ENCODE results near the gene RFXANK.
"Not testable (repeated sequence)": the region's sequence is repeated elsewhere in the genome, so short reads cannot be mapped to it uniquely, and the experiment has no call there.

Gene RFXANK

GRCh38 chr19:19206938-19207337 is 14.9 kb downstream of the RFXANK start:
- no peak for DNase-seq (ENCODE audit: low read depth)

GRCh38 chr19:19207637-19208572 is 15.8 kb downstream of the RFXANK start:
- DNase-seq (ENCODE audit: low read depth) = no peak

GRCh38 chr19:19209372-19209771 is 17.3 kb downstream of the RFXANK start:
- no peak for DNase-seq (ENCODE audit: low read depth)

- DNase-seq (ENCODE audit: low read depth) = no peak
Observed at GRCh38 chr19:19211499-19212420, 19.7 kb downstream of the RFXANK start, which contains the start of gene NCAN. Gene NCAN, plus strand, starts transcription at chr19:19211958. Its CDS starts 4,996 bp downstream, at chr19:19216954.

GRCh38 chr19:19212916-19213315 is 20.9 kb downstream of the RFXANK start:
- no peak for DNase-seq (ENCODE audit: low read depth)

GRCh38 chr19:19213426-19214158 is 21.5 kb downstream of the RFXANK start:
- DNase-seq (ENCODE audit: low read depth) = no peak

GRCh38 chr19:19214159-19214490 is 22.1 kb downstream of the RFXANK start:
- DNase-seq (ENCODE audit: low read depth) = no peak

- DNase-seq (ENCODE audit: low read depth) = no peak
Observed at GRCh38 chr19:19214892-19215291, 22.8 kb downstream of the RFXANK start.

- no peak for DNase-seq (ENCODE audit: low read depth)
Observed at GRCh38 chr19:19215792-19216191, 23.7 kb downstream of the RFXANK start.

GRCh38 chr19:19217099-19217498 is 25.0 kb downstream of the RFXANK start:
- DNase-seq (ENCODE audit: low read depth) = no peak

GRCh38 chr19:19218911-19219310 is 26.9 kb downstream of the RFXANK start:
- no peak for DNase-seq (ENCODE audit: low read depth)

- not testable (repeated sequence) for DNase-seq (ENCODE audit: low read depth)
Observed at GRCh38 chr19:19221000-19221399, 28.9 kb downstream of the RFXANK start.

- no peak for DNase-seq (ENCODE audit: low read depth)
Observed at GRCh38 chr19:19223060-19223459, 31.0 kb downstream of the RFXANK start.

- DNase-seq (ENCODE audit: low read depth) = no peak
Observed at GRCh38 chr19:19223636-19224035, 31.6 kb downstream of the RFXANK start.

- DNase-seq (ENCODE audit: low read depth) = no peak
Observed at GRCh38 chr19:19224150-19224851, 32.2 kb downstream of the RFXANK start.

- DNase-seq (ENCODE audit: low read depth) = peak; percentile 62
Observed at GRCh38 chr19:19224852-19225494, 32.9 kb downstream of the RFXANK start.

GRCh38 chr19:19226204-19226603 is 34.1 kb downstream of the RFXANK start:
- DNase-seq (ENCODE audit: low read depth) = no peak

- DNase-seq (ENCODE audit: low read depth) = no peak
Observed at GRCh38 chr19:19226663-19227062, 34.6 kb downstream of the RFXANK start.

GRCh38 chr19:19227217-19227616 is 35.2 kb downstream of the RFXANK start:
- no peak for DNase-seq (ENCODE audit: low read depth)

- no peak for DNase-seq (ENCODE audit: low read depth)
Observed at GRCh38 chr19:19229701-19230100, 37.6 kb downstream of the RFXANK start.

GRCh38 chr19:19230999-19231398 is 38.9 kb downstream of the RFXANK start:
- DNase-seq (ENCODE audit: low read depth) = no peak
